Limb (tissue), 2 donors: ENCODE results near the gene PRKN.

Experiments
- DNase-seq, 2 donors: peaks; one replicate each; pipeline ENCODE4 v3.0.0-alpha.2; 2016; ENCODE audit errors: extremely low spot score in 2 of 2

The PRKN gene

DNA sequence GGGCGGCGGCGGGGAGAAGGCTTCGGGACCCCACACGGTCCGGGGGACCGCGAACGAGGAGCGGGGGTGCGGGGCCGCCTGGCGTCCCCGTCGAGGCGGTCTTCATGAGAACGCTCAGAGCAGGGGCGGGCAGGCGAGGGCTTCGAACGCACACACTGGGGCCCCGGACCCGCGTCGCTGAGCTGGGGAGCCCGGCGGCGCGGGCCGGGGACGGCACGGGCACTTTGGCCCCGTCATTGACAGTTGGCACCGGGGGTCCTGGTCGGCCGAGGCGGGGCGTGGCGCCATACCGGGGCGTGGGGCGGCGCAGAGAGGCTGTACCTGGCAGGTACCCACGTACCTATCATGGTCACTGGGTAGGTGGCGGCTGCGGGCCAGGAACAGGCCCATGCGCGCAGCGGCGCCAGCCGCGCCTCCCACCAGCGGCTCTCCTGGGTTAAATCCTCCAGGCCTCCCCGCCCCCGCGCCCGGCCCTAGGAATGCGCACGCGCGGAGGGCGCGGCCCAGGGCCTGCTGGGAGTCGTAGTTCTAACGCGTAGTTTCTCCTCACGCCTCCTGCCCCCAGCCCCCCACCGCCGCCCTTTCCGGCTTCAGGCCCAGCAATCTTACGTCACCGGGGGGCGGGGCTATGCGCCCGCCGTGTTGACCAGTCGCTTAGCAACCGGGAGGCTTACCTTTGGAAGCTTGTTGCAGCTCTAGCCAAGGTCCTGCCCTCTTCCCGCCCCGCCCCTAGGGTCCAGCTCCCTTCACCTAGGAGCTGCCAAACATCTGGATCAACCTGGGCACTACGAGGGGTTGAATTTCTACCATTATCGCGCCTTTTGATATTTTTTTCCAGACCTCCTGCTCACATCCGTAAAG is at the start of gene PRKN, which contains the start of gene PACRG:
PRKN (minus strand) TSS at position 445 of the 861 bp plus-strand sequence.
PACRG (plus strand) TSS at position 653 of the 861 bp plus-strand sequence.
- DNase-seq, result peak; percentile 98 to 100

DNA sequence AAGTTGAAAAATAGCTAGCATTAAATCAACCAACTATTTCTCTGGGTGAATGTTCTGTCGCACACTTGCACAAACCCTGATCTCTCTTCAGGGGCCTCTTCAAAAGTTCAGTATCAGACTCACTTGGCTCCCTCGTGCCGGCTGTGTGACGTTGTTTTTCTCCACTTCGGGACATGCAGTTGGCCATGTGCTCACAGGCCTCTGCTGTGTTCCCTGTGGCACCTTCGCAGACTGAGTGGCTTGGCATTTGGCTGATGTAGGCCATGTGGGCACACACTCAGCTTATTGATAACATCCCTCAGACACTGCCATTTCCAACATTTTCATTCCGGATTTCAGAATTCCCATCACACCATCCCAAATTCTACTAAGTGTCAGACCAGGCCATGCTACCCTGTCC is 49.5 kb upstream of the PRKN start:
- DNase-seq, result no peak

DNA sequence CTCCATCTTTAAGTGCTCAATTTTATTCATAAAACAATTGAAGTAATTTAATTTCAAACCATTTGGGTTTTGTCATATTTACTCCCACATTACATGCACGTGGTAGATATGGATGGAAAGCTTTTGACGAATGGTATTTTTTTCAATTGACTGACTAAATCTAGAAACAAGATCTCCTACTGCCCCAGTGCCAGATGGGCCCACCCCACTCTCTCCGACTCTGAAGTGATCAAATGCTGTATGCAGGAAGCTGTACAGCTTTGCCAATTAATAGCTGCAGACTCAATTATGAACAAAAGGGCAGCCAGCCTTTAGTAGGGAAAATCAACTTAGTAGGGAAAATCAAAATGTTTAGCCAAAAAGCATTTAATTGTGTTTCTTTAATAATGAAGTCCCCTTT is 46.4 kb upstream of the PRKN start:
- DNase-seq, result no peak

DNA sequence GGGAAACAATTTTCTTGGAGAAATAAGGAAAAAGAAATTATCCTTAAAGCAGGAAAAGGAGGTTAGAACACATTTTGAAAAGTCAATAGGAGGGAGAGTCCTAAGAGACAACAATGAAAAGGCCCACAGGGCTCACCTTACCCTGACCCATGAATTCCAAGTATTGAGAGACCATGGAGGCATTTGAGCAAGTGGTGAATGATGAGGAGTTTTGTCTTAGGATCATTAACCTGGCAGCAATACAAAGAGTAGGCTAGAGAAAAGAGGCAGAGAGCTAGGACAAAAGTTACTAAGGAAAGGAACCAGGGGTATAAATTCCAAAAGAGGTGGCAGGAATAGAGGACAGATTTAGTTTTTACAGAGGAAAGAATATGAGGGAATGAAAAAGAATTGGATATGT is 44.9 kb upstream of the PRKN start:
- DNase-seq, result no peak

DNA sequence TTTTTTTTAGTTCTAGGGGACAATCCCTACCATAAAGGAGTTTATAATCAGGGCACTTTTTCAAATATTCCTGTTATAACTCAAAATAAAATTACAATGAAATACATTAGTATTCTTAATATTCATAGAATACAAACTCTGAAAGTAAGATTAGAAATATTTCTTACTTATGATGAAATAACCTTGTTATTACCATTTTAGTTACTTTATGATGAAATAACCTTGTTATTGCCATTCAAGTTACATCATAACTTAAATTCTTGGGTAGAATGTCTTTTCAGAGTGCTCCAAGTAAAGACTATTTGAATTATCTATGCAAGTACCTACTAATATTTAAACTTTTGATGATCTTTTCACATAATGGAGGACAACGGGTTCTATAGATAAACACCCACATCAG is 43.4 kb upstream of the PRKN start:
- DNase-seq, result no peak

DNA sequence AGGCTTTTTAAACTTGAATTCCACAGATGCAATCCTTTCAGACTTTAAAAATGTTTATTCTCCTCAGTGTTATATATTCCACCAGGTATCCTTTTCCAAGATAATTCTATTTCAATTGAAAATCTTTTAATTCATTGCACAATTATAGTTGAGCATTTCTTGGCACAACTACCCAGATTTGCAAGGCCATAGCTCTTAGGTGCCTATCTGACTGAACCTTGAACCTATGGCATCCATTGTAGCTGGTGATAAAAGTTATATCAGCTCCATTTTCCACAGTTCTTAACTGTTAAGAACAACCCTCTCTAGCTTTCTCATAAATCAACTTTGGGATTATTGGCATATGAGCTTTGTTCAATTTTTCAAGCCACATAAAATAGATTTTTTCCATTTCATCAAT is 42.6 kb upstream of the PRKN start:
- DNase-seq, result no peak

DNA sequence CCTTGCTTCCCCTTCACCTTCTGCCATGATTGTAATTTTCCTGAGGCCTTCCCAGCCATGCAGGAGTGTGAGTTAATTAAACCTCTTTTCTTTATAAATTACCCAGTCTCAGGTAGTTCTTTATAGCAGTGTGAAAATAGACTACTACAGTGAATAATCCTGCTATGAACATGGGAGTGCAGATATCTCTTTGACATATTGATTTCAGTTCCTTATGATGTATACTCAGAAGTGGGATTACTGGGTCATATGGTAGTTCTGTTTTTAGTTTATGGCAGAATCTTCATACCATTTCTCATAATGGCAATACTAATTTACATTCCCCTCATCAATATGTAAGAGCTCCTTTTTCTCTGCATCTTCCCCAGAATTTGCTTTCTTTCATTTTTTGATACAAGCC is 26.2 kb upstream of the PRKN start:
- DNase-seq, result no peak

DNA sequence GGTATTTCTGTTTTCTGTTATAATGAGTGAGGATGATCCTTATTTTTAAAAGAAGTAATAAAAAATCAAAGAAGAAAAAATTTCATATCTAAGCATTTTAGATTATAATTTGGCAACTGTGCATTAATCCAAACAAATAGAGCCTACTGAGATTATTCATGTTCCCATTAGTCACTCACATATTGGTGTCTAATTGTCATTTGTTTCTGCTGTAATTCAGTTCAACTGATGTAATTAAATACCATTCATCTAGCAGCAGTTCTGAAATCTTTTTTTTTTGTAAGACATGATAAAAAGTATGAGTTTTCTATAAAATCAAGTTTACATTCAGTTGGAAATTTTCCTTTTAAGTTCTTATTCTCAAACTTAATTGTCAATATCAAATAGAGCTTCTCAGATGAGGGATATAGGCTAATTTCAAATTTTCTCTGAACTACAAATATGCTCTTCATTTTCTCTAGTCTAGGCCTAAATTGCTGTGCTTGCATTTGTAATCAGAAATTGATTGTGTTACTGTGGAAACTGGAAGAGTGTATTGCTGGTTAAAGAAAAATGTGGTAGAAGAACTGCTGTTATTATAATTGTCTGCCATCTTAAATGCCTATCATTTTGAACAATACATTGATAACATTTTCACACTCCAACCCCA is 23.8 kb upstream of the PRKN start:
- DNase-seq, result no peak

DNA sequence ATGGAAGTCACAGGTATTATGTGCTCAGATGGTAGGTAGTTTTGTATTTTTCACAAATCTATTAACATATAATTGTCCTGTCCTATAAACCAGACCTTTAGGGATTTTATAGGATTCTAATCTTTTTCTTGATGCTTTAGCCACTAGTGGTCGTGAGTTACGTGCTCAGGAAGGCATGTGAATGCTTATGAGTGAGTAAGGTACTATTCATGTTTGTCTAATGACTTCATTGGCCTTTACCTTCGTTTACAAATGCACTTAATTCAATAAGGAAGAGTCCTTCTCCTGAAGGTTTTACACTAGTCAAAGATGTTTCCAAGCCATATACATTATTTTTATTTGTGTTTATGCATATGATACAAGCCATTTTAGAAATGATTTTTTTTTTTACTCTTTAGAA is 23.2 kb upstream of the PRKN start:
- DNase-seq, result no peak

DNA sequence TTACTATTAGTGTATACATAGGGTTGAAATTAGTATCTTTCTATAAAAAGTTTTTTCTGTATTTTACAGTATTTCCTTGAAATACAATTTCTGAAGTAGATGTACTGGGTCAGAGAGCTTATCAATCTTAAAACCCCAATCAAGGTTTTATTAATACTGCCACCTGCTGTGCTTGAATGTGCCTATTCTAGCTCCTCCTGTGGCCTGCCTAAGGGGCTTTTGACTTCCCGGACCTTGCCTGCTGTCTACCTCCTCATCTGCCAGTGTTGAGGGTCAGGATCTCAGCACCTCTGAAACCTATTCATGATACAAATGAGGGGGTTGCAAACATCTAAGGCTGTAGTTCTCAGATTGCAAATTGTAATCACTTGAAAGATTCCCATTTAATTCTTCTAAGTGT is 9.4 kb upstream of the PRKN start:
- DNase-seq, result no peak

DNA sequence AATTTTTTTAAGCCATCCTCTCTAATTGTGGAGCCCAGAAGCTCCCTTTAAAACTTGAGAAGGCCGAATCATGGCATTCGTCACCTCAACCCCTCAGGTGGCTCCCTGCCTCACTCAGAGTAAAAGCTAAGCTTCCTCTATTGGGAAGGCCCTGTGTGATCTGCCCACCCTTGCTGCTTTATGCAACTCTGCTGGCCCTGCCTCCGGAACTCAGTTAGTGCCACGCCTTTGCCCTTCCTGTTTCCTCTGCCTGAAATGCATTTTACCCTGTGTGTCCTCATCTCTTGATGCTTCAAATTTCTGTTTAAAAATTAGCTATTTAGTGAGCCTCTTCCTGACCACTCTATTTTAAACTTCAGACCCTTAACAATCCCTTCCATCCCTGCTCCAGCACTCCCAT is 5.9 kb upstream of the PRKN start:
- DNase-seq, result no peak

DNA sequence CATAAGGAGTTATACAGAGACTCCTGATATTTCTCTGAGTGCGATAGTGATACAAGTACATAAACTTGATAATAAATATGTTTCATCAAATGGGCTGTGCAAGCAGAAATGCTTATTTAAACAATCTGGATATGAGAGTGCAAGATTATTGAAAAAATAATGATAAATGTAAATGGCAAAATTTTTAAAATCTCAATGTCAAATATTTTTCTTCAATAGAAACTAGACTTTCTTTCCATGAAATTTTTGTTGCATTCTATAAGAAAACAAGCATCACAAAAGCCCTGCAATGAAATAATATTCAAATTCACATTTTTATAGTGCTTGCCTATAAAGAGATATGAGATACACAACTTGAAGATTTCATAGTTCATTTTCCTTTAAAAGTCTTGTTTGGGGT is 2.9 kb upstream of the PRKN start:
- no peak for DNase-seq

DNA sequence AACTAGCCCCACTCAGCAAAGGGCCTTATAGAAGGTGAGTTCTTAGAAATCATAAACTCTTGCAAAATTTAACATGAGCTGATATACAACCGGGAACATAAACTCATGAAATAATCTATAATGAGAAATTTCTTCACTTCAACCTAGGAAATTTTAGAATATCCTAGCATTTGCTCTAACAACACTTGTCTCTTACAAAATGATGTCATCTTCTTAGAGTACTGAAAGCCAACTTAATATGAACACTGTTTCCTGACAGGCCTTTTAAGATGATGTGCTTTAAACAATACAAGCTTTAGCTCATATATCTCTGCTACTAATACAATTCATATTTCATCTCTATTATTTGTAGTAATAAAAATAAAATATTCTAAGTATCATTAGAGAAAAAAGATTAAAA is 1.1 kb upstream of the PRKN start:
- no peak for DNase-seq

DNA sequence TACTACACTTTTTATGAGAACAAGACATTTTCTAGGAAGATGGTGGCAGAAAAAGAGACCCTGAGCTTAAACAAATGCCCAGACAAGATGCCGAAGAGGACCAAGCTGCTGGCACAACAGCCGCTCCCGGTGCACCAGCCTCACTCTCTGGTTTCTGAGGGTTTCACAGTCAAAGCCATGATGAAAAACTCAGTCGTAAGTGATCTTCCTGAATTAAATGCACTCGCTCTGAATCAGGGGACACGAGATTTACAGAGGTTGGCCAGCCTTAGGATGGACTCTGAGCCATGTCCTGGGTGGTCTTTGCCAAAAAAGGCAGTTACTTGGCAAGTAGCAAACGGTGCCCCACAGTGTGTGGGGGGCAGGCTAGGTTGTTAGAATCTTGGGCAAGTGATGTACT is 631 bp upstream of the PRKN start:
- no peak for DNase-seq

DNA sequence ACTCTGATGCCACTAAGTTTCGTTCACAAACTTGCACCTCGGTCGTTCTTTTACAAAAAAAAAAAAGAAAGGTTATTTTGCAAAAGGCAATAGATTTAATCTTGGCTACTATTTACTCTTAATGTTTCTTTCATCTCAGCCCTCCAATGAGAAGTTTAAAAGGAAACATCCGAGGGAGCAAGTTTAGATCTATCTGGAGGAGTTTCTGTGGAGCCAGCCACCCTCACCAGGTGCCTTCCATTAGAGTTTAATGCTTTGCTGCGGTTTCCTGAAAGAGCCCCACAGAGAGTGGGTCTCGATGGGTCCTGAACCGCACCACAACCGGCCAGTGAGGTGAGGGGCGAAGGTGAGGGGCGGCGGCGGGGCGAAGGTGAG is 632 bp downstream of the PRKN start:
- no peak for DNase-seq

DNA sequence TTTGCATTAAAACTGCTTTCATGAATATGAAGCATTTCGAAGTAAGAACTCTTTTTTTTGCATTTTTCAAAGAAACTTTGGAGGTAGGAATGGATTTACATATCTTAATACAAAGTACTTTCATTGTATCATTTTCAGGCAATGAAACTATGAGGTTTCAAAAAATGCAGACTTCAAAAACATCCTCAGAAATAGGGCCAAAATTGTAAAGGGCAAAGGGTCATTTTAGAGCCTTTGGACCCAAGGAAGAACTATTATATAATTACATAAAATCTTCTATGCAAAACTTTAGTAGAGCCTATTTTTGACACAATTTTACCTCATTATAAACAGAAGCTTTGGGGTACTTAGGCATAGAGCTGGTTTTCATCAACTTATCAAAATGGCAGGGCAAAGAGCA is 4.9 kb downstream of the PRKN start:
- DNase-seq, result no peak

DNA sequence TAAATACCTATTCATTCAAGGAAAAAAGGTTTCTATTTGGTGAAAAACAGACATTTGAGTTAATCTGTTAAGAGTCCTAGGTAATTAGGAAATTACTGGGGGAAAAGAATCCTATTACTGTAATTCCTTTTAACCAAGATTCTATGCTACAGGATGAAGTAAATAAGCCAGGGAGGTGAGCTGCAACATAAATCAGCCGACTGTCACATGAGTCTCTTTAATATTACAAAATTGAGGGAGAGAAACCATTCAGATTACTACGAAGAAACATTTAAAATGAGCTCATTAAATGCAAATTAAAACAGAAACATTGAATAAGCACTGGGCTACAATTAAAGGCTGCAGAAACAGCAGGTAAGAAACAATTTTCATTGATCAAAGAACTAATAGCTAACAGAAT is 5.3 kb downstream of the PRKN start:
- no peak for DNase-seq

DNA sequence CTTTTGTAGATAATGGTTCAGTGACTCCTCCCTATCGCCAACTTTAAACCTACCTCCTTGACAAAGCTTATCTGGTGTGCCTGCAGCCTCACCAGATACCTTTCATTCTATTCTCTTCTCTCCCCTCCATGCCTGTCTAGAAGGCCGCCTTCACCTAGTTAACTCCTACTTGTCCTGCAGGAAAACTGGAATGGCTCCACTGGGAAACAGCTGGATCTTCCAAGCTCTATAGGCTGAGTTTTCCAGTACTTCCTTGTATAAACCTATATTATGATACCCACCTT is 6.2 kb downstream of the PRKN start:
- no peak for DNase-seq

DNA sequence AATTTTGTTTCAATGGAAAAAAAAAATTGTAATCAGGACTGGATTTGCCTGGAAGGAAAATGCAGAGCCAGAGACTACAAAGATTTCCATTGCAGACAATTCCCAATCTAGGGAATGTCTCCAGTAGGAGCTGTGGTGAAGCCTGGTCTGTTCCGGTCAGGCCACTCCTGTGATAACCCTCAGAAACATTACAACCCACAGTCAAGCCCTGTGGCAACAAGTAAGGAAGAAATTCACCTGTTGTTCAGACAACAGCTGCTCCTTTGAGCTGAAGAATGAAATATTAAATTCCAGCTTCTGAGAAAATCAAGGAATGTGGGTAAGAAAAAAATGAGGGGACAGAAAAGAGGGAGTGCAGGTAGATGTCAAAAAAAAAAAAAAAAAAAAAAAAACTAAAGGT is 8.0 kb downstream of the PRKN start:
- no peak for DNase-seq

DNA sequence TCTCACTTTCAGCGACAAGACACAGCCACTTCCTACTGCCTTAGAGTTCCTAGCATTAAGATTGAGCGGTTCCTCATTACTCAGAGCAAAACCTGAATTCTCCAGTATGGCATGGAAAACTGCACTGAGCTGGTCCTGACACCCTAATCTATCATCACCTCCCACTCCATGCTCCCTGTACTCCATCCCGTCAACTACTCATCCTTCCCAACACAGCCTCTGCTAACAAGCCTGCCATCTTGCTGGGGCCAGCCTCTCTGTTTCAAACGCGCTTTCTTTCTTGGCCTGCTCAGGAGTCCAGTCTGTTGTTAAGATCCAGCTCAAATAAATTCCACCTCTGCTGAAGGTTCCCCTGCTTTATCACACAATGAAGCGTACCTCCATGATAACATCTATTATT is 12.0 kb downstream of the PRKN start:
- no peak for DNase-seq

DNA sequence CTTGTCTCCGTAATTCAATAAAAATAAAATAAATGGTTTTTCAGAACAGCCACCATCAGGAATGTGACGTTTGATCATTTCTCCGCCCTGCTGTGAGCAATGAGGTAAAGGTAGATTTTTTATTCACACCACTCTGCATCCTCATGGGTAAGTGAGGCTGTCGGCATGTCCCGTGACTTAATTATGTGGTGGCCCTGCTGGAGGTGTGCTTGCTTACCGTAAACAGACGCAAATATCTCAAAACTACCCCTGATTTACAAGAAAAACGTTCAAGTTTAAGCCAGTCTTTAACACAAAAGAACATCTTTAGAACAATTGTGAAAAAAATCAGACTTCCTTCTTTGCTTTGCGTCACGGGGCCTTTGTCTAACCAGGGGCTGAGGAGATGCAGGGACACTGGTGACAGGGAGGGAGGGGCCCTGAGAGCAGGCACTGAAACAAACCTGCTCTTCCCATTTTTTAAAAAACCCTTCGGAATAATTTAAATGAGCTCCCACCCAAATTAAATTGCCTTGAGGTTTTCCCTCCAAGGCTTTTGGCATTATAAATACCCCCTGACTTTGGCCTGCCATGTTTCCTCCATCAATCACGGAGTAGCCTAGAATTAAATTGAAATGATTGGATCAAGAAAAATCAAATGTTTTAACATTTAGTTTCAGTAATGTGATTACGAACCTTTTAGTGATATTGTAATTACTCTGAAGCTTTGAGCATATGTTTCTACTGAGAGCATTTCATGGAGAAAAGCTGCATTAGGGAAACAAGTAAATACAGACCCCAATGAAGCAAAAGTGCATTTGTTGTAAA is 13.4 kb downstream of the PRKN start:
- no peak for DNase-seq

DNA sequence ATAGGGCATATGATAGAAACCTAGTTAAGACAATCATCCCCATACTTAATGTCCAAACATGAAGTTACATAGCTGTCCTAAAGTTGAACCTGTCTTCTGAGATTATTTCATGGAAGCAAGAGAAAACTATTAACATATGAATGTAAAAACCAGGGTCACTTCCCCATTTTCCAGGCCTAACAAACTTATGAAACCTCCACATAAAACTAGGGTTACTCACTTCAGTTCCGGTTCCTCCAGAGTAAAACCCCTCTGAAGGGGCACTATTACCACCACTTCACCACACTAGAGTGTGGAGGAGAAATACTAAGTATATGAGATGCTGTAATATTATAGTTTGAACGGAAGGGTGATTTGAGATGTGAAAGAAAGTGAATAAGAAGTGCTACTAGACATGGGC is 14.9 kb downstream of the PRKN start:
- no peak for DNase-seq

DNA sequence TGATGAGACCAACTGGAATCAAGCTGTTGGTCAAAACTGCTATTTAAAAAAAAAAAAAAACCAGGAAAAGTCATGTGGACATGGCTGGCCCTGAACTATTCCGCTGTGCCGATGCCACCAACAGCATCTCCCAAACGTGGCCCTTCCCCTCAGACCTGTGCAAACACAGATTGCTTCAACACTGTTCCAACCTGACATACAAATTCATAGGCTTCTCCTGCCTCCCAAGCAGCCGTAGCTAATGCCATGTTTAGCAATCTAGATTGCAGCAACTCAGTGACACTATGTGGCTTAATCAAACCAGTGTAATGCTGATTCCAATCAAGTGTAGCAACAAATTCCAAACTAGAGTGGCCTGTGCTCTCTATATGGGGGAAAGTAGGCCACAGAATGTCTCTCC is 16.2 kb downstream of the PRKN start:
- no peak for DNase-seq
